A549 (cell line): ENCODE results near the gene KLHL24. TPM values are rescaled to one million over a fixed set of nuclear protein-coding genes. Genes with fewer than 3 reads are reported as not detected.
"Not testable (repeated sequence)": the region's sequence is repeated elsewhere in the genome, so short reads cannot be mapped to it uniquely, and the experiment has no call there.

Experiments
- ATAC-seq, 2 experiments: fragments of 200-7000 bp in 1 of 2; fragments of >200 bp in 1 of 2; cut with Nextera tagmentation in 1 of 2; cut with Tn5 transposase in 1 of 2; 3 replicates each; pipeline versions ENCODE4 v1.8.0 to v1.9.1; 2018 to 2020; ENCODE audit warnings: mild to moderate bottlenecking in 1 of 2, moderate library complexity in 1 of 2
- CTCF ChIA-PET: fragments of 300-600 bp; sonication (Branson Sonifier 250); formaldehyde crosslinking; extraction: SDS; loops from one replicate; lab custom pipeline; 2021; ENCODE audit warnings: antibody characterized with exemption, inconsistent platforms; lab: Yijun Ruan, JAX
- POLR2A ChIA-PET: fragments of 350-600 bp; formaldehyde crosslinking; extraction: SDS; loops from one replicate; lab custom pipeline; 2021; ENCODE audit warnings: antibody characterized with exemption, inconsistent platforms; lab: Yijun Ruan, JAX
- DNase-seq, 2 experiments: peaks; one replicate each; pipeline versions ENCODE4 v3.0.0 to v3.0.0-alpha.2; 2011 to 2016; ENCODE audit warnings: low read depth in 1 of 2, low spot score in 1 of 2
- FAIRE-seq: peaks from 2 replicates; lab custom pipeline; 2011; peaks lifted over from hg19 to GRCh38; lab: Jason Lieb, UNC
- H3K27ac ChIP-seq, 2 experiments: fragments of >200 bp; sonication (Bioruptor Twin); formaldehyde crosslinking; 3 replicates each; pipeline ENCODE4 v1.5.1; 2016 to 2017
- H3K4me1 ChIP-seq: fragments of >200 bp; sonication (Bioruptor Twin); formaldehyde crosslinking; 3 replicates; pipeline ENCODE4 v1.6.1; 2016
- H3K4me2 ChIP-seq: fragments of >200 bp; sonication (Bioruptor Twin); formaldehyde crosslinking; 3 replicates; pipeline ENCODE4 v1.6.1; 2016
- H3K4me3 ChIP-seq: fragments of >200 bp; sonication (Bioruptor Twin); formaldehyde crosslinking; 3 replicates; pipeline ENCODE4 v1.5.1; 2016
- H3K9me3 ChIP-seq: fragments of >200 bp; sonication (Bioruptor Twin); formaldehyde crosslinking; 3 replicates; pipeline ENCODE4 v1.6.1; 2016
- ATOH8 ChIP-seq: fragments of 250-450 bp; sonication (Bioruptor Pico); IDR thresholded peaks from 2 replicates; pipeline ENCODE4 v1.5.0; 2020; ENCODE audit warnings: low read depth, mild to moderate bottlenecking, moderate library complexity
- CEBPB ChIP-seq, 2 experiments: fragments of >200 bp in 1 of 2; sonication (Bioruptor Twin) in 1 of 2; formaldehyde crosslinking in 1 of 2; IDR thresholded peaks; 2 replicates each; pipeline ENCODE4 v1.6.1; 2012 to 2016
- CHD2 ChIP-seq: fragments of 150-350 bp; IDR thresholded peaks from 2 replicates; pipeline ENCODE4 v1.6.1; 2014; ENCODE audit warnings: low read length; ENCODE audit not compliant: partially characterized antibody
- CTCF ChIP-seq: fragments of >200 bp; sonication (Bioruptor Twin); formaldehyde crosslinking; IDR thresholded peaks from 3 replicates; pipeline ENCODE4 v1.5.1; 2016
- E2F6 ChIP-seq: IDR thresholded peaks from 2 replicates; pipeline ENCODE4 v1.6.1; 2012; ENCODE audit warnings: low read depth, borderline replicate concordance
- EHF ChIP-seq: fragments of 250-450 bp; sonication (Bioruptor Pico); IDR thresholded peaks from 2 replicates; pipeline ENCODE4 v1.5.0; 2020; ENCODE audit warnings: mild to moderate bottlenecking
- ESRRA ChIP-seq: fragments of 150-350 bp; IDR thresholded peaks from 2 replicates; pipeline ENCODE4 v1.6.1; 2014; ENCODE audit warnings: mild to moderate bottlenecking, low read length, borderline replicate concordance
- HOXA7 ChIP-seq: fragments of 250-450 bp; sonication (Bioruptor Pico); IDR thresholded peaks from 2 replicates; pipeline ENCODE4 v1.5.0; 2020; ENCODE audit warnings: mild to moderate bottlenecking, moderate library complexity
- HOXB5 ChIP-seq: fragments of 250-450 bp; sonication (Bioruptor Pico); IDR thresholded peaks from 2 replicates; pipeline ENCODE4 v1.5.0; 2020; ENCODE audit warnings: mild to moderate bottlenecking, moderate library complexity
- MAFK ChIP-seq: fragments of 450-650 bp; IDR thresholded peaks from 2 replicates; pipeline ENCODE4 v1.6.1; 2014; ENCODE audit not compliant: partially characterized antibody
- NPAS2 ChIP-seq: fragments of 250-450 bp; sonication (Bioruptor Pico); IDR thresholded peaks from 2 replicates; pipeline ENCODE4 v1.8.0; 2022; ENCODE audit warnings: mild to moderate bottlenecking, moderate library complexity, borderline replicate concordance
- RAD21 ChIP-seq, 2 experiments: fragments of >200 bp in 1 of 2; sonication (Bioruptor Twin) in 1 of 2; formaldehyde crosslinking in 1 of 2; IDR thresholded peaks in 1 of 2; conservative IDR thresholded peaks in 1 of 2; 2 replicates in 1 of 2; 3 replicates in 1 of 2; pipeline ENCODE4 v1.6.1; 2012 to 2018; ENCODE audit warnings: inconsistent platforms in 1 of 2
- SMC3 ChIP-seq: fragments of >200 bp; sonication (Bioruptor Twin); formaldehyde crosslinking; IDR thresholded peaks from 3 replicates; pipeline ENCODE4 v1.6.1; 2018; ENCODE audit warnings: inconsistent platforms
- SREBF2 ChIP-seq: fragments of 450-650 bp; IDR thresholded peaks from 2 replicates; pipeline ENCODE4 v1.6.1; 2014; ENCODE audit warnings: mild to moderate bottlenecking, moderate library complexity
- USF2 ChIP-seq: fragments of 450-650 bp; IDR thresholded peaks from 2 replicates; pipeline ENCODE4 v1.6.1; 2014; ENCODE audit warnings: antibody characterized with exemption
- ZC3H11A ChIP-seq: fragments of 450-650 bp; IDR thresholded peaks from 2 replicates; pipeline ENCODE4 v1.6.1; 2014; ENCODE audit warnings: antibody characterized with exemption, mild to moderate bottlenecking
- ZSCAN20 ChIP-seq: fragments of 250-450 bp; sonication (Bioruptor Pico); IDR thresholded peaks from 2 replicates; pipeline ENCODE4 v1.8.0; 2022; ENCODE audit warnings: mild to moderate bottlenecking, moderate library complexity
- WGBS: methylation state at CpG from one replicate; pipeline ENCODE4 v1.1.6; 2017; ENCODE audit errors: missing lambda C conversion rate; 5-methylcytosine and 5-hydroxymethylcytosine counted together
- polyA plus RNA-seq, 4 experiments: library from polyadenylated mRNA; depleted of rRNA in 3 of 4; stranded (reverse); fragments of >200 nt; fragmentation: RNase III in 1 of 4; extraction: RNeasy Plus Mini Kit Qiagen cat#74134 plus additional on column Dnase treatment in 1 of 4; gene quantifications; 2 replicates in 3 of 4; 3 replicates in 1 of 4; pipeline ENCODE4 v1.2.3, GENCODE V29; 2011 to 2017

Gene KLHL24
- polyA plus RNA-seq, 2 of the 4 experiments (the other 2 are of a cell fraction): 4.0 to 11.9 TPM

- H3K9me3 ChIP-seq, CTCF ChIA-PET, ATAC-seq, H3K27ac ChIP-seq, DNase-seq, H3K4me3 ChIP-seq, FAIRE-seq, POLR2A ChIA-PET, H3K4me1 ChIP-seq, H3K4me2 ChIP-seq: not testable (repeated sequence)
- WGBS: 94% methylated on average over 5 of the region's 6 CpGs
- TF ChIP-seq ZC3H11A: peak; percentile 71
Measured at GRCh38 chr3:183611326-183611725, 24.1 kb upstream of the KLHL24 start.

- WGBS: 49% methylated on average over 7 of the region's 7 CpGs
- DNase-seq (no peak), ATAC-seq (no peak), FAIRE-seq (no peak)
- CTCF ChIA-PET: no interaction called here
- POLR2A ChIA-PET: no interaction called here
- Histone ChIP-seq H3K27ac (no peak overlapping the region), H3K4me2 (no peak overlapping the region), H3K4me3 (no peak overlapping the region), H3K9me3 (no peaks in the 10 kb centered on the region), H3K4me1 (no peaks in the 10 kb centered on the region)
- TF ChIP-seq EHF (CRISPR knock-in tag) (no peak), ZSCAN20 (CRISPR knock-in tag) (no peak), HOXB5 (no peak), RAD21 (conservative IDR thresholded peaks at IDR 0.05 in 1 of 2, IDR thresholded peaks at IDR 0.05 in 1 of 2) (no peak), HOXA7 (CRISPR knock-in tag) (no peak), USF2 (no peak), CHD2 (no peak), E2F6 (no peak), SMC3 (no peak), CTCF (no peak), CEBPB (IDR thresholded peaks at IDR 0.05) (no peak), SREBF2 (no peak), ATOH8 (no peak)
Measured at GRCh38 chr3:183613366-183614285, 21.8 kb upstream of the KLHL24 start.

GRCh38 chr3:183618542-183618941, 16.9 kb upstream of the KLHL24 start:
- no peak for TF ChIP-seq CHD2
- TF ChIP-seq MAFK: no peak
- no peak for TF ChIP-seq NPAS2 (CRISPR knock-in tag)
- no peak for TF ChIP-seq ESRRA
- TF ChIP-seq, all 56 proteins: peak for 0
- CTCF ChIA-PET: no interaction called here
- Histone ChIP-seq H3K4me2 (no peak overlapping the region), H3K27ac (no peak overlapping the region), H3K4me1 (no peaks in the 10 kb centered on the region), H3K4me3 (no peak overlapping the region), H3K9me3 (no peaks in the 10 kb centered on the region)
- FAIRE-seq (no peak), DNase-seq (no peak), ATAC-seq (no peak)
- 82% methylated on average over 2 of the region's 2 CpGs for WGBS
- POLR2A ChIA-PET: no interaction called here
